Renal pelvis (tissue), 4 donors: ENCODE measurements around the gene SLC26A2. TPM values are rescaled to one million over a fixed set of nuclear protein-coding genes. Genes with fewer than 3 reads are reported as not detected.

Experiments used
- DNase-seq: peaks from one replicate; pipeline ENCODE4 v3.0.0-alpha.2; 2013
- polyA plus RNA-seq, 3 donors: library from polyadenylated mRNA; unstranded; fragments of 120-200 nt; gene quantifications; one replicate each; pipeline ENCODE4 v1.2.1, GENCODE V29; 2013; ENCODE audit not compliant: insufficient read length in 3 of 3

SLC26A2 gene
- polyA plus RNA-seq, 3 donors, result 16.8 to 20.3 (median 17.2) TPM

DNA sequence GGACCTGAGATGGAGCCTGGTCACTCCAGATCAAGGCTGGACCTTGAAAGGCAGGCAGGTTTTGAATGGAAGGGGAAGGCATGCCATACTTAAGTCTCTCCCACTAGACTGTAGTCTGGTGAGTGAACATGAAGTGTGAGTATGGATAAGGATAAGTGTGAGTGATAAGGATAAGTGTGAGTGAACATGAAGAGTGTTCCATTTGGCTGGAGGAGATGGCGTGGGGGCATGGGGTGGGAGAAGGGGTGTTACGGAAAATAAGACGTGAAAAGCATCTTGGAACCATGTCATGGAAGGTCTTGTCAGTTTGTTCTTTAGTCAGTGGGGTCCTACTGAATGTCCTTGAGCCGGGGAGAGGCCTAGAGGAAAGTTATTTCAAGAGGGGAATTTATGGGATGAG is 72.8 kb downstream of the SLC26A2 start:
- no peak for DNase-seq

- no peak for DNase-seq
These were observed 74.1 kb downstream of the SLC26A2 start for GRCh38 chr5:150034662-150035061.

DNA sequence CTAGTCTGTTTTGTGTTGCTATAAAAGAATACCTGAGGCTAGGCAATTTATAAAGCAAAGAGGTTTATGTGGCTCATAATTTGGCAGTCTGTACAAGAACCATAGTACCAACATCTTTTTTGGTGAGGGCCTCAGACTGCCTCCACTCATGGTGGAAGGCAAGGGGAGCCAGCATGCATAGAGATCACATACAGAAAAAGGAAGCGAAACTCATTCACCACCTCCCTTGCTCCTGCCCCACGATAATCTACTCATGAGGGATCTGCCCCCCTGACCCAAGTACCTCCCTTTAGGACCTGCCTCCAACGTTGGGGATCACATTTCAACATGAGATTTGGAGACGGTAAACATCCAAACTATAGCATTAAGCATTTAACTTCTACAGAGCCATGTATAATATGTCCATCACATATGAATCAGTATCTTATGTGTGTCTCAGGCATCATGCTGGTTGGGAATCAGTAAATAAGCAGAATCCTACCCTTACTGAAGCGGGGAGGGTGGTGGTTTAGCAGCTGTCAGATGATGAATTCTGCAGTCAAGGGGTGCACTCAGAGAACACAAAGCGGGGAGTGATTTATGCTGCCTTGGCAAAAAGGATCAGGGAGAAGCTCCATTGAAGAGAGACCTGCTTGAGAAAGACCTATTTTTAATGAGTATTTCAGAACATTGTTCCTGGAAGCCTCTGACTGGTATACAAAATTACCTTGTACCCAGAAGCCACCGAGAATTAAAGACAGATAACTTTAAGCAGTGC is 74.8 kb downstream of the SLC26A2 start:
- no peak for DNase-seq

DNA sequence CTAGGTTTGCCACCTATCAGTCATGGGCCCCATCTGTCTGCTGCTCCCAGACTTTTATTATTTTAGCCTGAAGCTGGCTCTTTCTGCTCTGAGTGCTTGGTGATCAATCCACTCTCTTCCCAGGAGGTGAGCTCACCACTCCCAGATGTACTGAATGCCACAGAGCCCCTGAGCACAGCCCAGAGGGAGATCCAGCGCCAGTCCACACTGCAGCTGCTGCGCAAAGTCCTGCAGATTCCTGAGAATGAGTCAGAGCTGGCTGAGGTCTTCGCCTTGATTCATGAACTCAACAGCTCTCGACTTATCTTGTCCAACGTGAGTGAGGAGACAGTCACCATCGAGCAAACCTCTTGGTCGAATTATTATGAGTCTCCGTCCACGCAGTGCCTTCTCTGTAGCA is 76.0 kb downstream of the SLC26A2 start:
- DNase-seq, result no peak

Other genes with a start within 250 kb of the SLC26A2 start
- gene PPARGC1B, start 230.4 kb upstream of the SLC26A2 start, polyA plus RNA-seq, result 1 to 10 TPM; 1.4 to 2.4 (median 2.3) TPM
- gene PDE6A, start 16.0 kb upstream of the SLC26A2 start, polyA plus RNA-seq, result under 1 TPM; 0.09 to 0.28 (median 0.14) TPM
- gene TIGD6, start 39.9 kb downstream of the SLC26A2 start, polyA plus RNA-seq, result 1 to 10 TPM; 6.0 to 6.4 (median 6.3) TPM
- gene HMGXB3, start 40.0 kb downstream of the SLC26A2 start, polyA plus RNA-seq, result 10 to 100 TPM; 28.8 to 51.4 (median 45.2) TPM
- gene CSF1R, start 125.8 kb downstream of the SLC26A2 start, polyA plus RNA-seq, result 10 to 100 TPM; 15.8 to 18.5 (median 16.1) TPM
- 100 to 1,000 TPM; 113 to 137 (median 137) TPM for gene PDGFRB, start 195.1 kb downstream of the SLC26A2 start, polyA plus RNA-seq
- gene CDX1, start 206.0 kb downstream of the SLC26A2 start, polyA plus RNA-seq, result 1 to 10 TPM in 1 of 3 donors, under 1 TPM in 2; 0.84 to 1.1 (median 0.89) TPM
- gene SLC6A7, start 229.3 kb downstream of the SLC26A2 start, polyA plus RNA-seq, result under 1 TPM; 0.04 to 0.17 (median 0.12) TPM